Peyer's patch (tissue), 4 donors: Measurements from ENCODE around the gene MOB3A. TPM values are rescaled to one million over a fixed set of nuclear protein-coding genes. Genes with fewer than 3 reads are reported as not detected.

Experiments used
- DNase-seq, 3 donors: peaks; one replicate each; pipeline ENCODE4 v3.0.0-alpha.2; 2017 to 2019
- H3K27ac ChIP-seq, 4 donors: fragments of 200-600 bp; sonication (generic); one replicate each; pipeline ENCODE4 v1.5.1; 2016 to 2019
- H3K27me3 ChIP-seq, 2 donors: fragments of 200-600 bp; sonication (generic); one replicate each; pipeline ENCODE4 v1.5.1; 2019
- H3K36me3 ChIP-seq, 3 donors: fragments of 200-600 bp; sonication (generic); one replicate each; pipeline ENCODE4 v1.5.1; 2016 to 2019
- H3K4me1 ChIP-seq, 4 donors: fragments of 200-600 bp; sonication (generic); one replicate each; pipeline ENCODE4 v1.5.1; 2016 to 2019
- H3K4me3 ChIP-seq, 4 donors: fragments of 200-600 bp; sonication (generic); 1 replicate in 3 of 4; 2 replicates in 1 of 4; pipeline ENCODE4 v1.5.1; 2016 to 2019; ENCODE audit warnings: mild to moderate bottlenecking in 1 of 4
- H3K9me3 ChIP-seq, 4 donors: fragments of 200-600 bp; sonication (generic); one replicate each; pipeline ENCODE4 v1.5.1; 2016 to 2019; ENCODE audit warnings: mild to moderate bottlenecking in 1 of 4
- POLR2A ChIP-seq, 2 donors: fragments of 450-650 bp; IDR thresholded peaks; one replicate each; pipeline ENCODE4 v1.5.1; 2017; ENCODE audit warnings: antibody characterized with exemption in 2 of 2, mild to moderate bottlenecking in 2 of 2, moderate library complexity in 2 of 2
- total RNA-seq, 4 donors: library from RNA; depleted of rRNA; stranded (reverse); fragments of >200 nt; gene quantifications; one replicate each; pipeline ENCODE4 v1.1.0, GENCODE V29; 2016
- TF ChIP-seq, protein P1 (sequence below), 6 experiments: fragments of 450-650 bp in 4 of 6; fragments of 200-600 bp in 2 of 6; sonication (generic) in 1 of 6; IDR thresholded peaks; one replicate each; pipeline ENCODE4 v1.5.1; 2017 to 2019; ENCODE audit warnings: antibody characterized with exemption in 6 of 6, mild to moderate bottlenecking in 3 of 6, moderate library complexity in 1 of 6

Gene MOB3A
- total RNA-seq, 4 donors from 2014 or later: 32.6 to 55.3 (median 35.1) TPM

DNA sequence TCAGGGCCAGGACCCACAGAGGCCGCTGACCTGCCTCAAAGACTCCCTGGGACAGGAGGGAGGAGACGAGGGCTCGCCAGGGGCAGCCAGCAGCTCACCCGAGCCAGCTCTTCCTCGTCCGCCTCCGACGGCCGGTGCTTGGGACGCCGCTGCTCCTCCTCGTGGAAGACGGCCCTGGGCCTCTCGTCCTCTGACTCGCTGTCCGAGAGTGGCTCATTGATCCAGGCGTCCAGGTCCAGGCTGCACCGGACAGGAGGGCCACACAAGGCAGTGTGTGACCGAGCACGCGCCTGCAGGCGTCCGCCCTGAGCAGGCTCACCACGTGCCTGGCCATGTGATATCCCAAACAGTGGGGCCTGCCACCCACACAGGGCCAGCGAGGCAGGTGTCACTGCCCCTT lies 20.4 kb upstream of the MOB3A start:
- H3K4me3 ChIP-seq: no peak overlapping the region
- no peak for DNase-seq
- no peaks in the 10 kb centered on the region for H3K27me3 ChIP-seq
- peaks cover 0 to 100% (median 0%) of the 10 kb centered on the region in 3 donors for H3K36me3 ChIP-seq
- H3K9me3 ChIP-seq: no peaks in the 10 kb centered on the region
- TF ChIP-seq, protein P1, sequence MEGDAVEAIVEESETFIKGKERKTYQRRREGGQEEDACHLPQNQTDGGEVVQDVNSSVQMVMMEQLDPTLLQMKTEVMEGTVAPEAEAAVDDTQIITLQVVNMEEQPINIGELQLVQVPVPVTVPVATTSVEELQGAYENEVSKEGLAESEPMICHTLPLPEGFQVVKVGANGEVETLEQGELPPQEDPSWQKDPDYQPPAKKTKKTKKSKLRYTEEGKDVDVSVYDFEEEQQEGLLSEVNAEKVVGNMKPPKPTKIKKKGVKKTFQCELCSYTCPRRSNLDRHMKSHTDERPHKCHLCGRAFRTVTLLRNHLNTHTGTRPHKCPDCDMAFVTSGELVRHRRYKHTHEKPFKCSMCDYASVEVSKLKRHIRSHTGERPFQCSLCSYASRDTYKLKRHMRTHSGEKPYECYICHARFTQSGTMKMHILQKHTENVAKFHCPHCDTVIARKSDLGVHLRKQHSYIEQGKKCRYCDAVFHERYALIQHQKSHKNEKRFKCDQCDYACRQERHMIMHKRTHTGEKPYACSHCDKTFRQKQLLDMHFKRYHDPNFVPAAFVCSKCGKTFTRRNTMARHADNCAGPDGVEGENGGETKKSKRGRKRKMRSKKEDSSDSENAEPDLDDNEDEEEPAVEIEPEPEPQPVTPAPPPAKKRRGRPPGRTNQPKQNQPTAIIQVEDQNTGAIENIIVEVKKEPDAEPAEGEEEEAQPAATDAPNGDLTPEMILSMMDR (IDR thresholded peaks at IDR 0.05): no peak
- TF ChIP-seq POLR2A (IDR thresholded peaks at IDR 0.05): no peak
- no peak overlapping the region for H3K27ac ChIP-seq
- H3K4me1 ChIP-seq: peaks cover 0 to 4% (median 0%) of the 10 kb centered on the region in 4 donors

DNA sequence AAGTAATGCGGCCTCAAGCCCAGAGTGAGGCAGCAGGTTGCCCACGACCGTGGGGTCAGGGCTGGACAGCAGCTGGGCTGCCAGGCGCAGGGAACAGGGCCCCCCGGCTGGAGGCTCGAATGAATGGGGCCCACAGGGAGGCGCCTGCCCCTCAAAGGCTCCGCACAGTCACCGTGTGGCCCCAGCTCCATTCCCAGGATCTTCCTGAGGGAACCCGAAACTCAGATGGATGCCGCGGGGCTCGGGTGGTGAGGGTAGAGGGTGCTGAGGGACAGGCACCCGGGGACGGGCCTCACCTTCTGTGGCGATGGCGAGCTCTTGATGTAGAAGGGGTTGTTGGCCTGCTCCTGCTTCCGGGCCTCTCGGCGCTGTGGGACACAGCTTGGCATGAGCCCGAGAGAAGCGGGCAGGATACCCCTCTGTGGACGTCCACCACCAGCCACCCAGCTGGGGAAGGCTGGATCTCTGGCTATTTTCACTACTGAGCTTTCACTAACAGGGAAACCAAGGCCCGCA lies 19.8 kb upstream of the MOB3A start:
- H3K36me3 ChIP-seq: peaks cover 0 to 100% (median 0%) of the 10 kb centered on the region in 3 donors
- peaks cover 0 to 4% (median 0%) of the 10 kb centered on the region in 4 donors for H3K4me1 ChIP-seq
- H3K27ac ChIP-seq: no peak overlapping the region
- no peaks in the 10 kb centered on the region for H3K9me3 ChIP-seq
- H3K27me3 ChIP-seq: no peaks in the 10 kb centered on the region
- TF ChIP-seq, protein P1 (IDR thresholded peaks at IDR 0.05): no peak
- no peak for TF ChIP-seq POLR2A (IDR thresholded peaks at IDR 0.05)
- H3K4me3 ChIP-seq: no peak overlapping the region
- no peak for DNase-seq

DNA sequence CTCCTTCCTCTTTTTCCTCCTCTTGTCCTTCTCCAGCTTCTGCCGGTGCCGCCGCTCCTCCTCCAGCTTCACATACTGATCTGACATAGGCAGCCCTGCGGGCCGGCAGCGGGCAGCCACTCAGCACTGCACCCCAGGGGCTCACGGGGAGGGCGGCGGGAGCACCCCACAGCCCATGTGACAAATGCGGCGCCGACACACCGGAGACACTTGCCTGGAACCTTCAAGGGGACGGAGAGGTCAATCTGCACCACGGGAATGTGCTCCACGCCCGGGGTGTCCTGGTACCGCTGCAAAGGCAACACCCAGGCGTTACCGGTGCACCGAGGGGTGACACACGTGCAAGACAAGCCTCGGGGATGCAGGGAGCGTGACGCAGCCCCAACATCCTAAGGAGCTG lies 19.2 kb upstream of the MOB3A start:
- H3K27me3 ChIP-seq: no peaks in the 10 kb centered on the region
- no peak for DNase-seq
- H3K4me1 ChIP-seq: peaks cover 0 to 4% (median 0%) of the 10 kb centered on the region in 4 donors
- H3K4me3 ChIP-seq: no peak overlapping the region
- TF ChIP-seq POLR2A (IDR thresholded peaks at IDR 0.05): no peak
- TF ChIP-seq, protein P1 (IDR thresholded peaks at IDR 0.05): no peak
- no peaks in the 10 kb centered on the region for H3K9me3 ChIP-seq
- H3K36me3 ChIP-seq: peaks cover 0 to 100% (median 0%) of the 10 kb centered on the region in 3 donors
- H3K27ac ChIP-seq: no peak overlapping the region

DNA sequence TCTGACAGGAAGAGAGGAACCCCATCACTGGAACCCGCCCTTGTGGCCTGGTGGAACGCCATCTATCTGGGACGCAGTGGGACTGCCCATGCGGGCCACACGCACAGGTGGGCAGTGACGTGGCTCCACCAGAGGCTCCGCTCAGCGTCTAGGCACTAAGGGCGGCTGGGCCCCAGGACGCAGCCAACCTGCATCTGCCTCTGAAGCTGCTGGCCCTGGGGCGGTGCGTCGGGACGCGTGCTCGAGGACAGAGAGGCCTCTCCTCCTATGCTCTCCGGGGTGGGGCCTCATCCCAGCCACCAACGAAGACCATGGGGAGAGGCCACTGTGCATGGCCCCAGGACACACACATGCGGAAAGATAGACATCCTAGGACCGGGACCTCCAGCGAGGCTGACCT lies 18.7 kb upstream of the MOB3A start:
- TF ChIP-seq POLR2A (IDR thresholded peaks at IDR 0.05): no peak
- TF ChIP-seq, protein P1 (IDR thresholded peaks at IDR 0.05): no peak
- Histone ChIP-seq H3K4me3 (no peak overlapping the region), H3K27me3 (no peaks in the 10 kb centered on the region), H3K36me3 (peaks cover 0 to 100% (median 0%) of the 10 kb centered on the region in 3 donors), H3K27ac (no peak overlapping the region), H3K4me1 (peaks cover 0 to 4% (median 0%) of the 10 kb centered on the region in 4 donors), H3K9me3 (no peaks in the 10 kb centered on the region)
- DNase-seq: no peak

DNA sequence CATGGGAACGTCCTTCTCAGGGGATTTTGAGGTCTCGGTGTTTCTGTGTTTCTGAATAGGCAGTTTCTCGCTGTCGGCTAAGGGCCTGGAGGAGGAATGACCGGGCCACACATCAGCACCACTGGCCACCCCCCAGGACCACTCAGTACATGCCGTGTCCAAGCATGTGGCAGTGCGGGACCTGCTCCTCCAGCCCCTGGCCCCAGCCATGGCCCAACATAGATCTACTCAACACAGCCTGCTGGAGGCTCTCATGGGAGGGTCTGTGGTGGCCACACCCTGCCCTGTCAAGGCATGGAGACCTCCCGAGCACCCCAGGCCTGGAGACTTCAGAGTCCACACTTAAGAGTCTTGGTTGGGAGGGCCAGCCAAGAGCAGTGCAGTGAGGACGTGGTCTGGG lies 18.1 kb upstream of the MOB3A start:
- H3K36me3 ChIP-seq: peaks cover 0 to 100% (median 0%) of the 10 kb centered on the region in 3 donors
- peaks cover 0 to 4% (median 0%) of the 10 kb centered on the region in 4 donors for H3K4me1 ChIP-seq
- no peak overlapping the region for H3K4me3 ChIP-seq
- no peak overlapping the region for H3K27ac ChIP-seq
- DNase-seq: no peak
- no peaks in the 10 kb centered on the region for H3K27me3 ChIP-seq
- TF ChIP-seq, protein P1 (IDR thresholded peaks at IDR 0.05): no peak
- no peak for TF ChIP-seq POLR2A (IDR thresholded peaks at IDR 0.05)
- no peaks in the 10 kb centered on the region for H3K9me3 ChIP-seq
